AG10803 (cell line): ENCODE results near the gene P2RX7.
"Not testable (repeated sequence)": the region's sequence is repeated elsewhere in the genome, so short reads cannot be mapped to it uniquely, and the experiment has no call there.

Experiments
- DNase-seq: peaks from one replicate; pipeline ENCODE4 v3.0.0; 2010; ENCODE audit warnings: low read depth
- H3K4me3 ChIP-seq: 2 replicates; pipeline ENCODE4 v1.5.1; 2011; ENCODE audit warnings: mild to moderate bottlenecking, low read length, control low read depth
- TF ChIP-seq, protein P1 (sequence below): conservative IDR thresholded peaks from 2 replicates; pipeline ENCODE4 v1.5.1; 2011; ENCODE audit warnings: mild to moderate bottlenecking, low read length, control low read depth, inconsistent platforms

The P2RX7 gene

DNA sequence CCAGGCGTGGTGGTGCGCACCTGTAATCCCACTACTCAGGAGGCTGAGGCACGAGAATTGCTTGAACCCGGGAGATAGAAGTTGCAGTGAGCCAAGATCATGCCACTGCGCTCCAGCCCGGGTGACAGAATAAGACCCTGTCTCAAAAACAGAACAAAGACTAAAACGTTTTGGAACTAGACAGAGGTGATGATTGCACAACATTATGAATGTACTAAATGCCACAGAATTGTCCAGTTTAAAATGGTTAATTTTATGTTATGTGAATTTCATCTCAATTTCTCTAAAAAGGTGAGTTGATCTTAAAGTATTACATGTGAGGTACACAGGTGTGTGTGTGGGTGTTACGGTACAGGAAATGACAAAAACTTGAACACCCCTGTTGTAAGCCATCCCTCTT is 93.7 kb downstream of the P2RX7 start:
- TF ChIP-seq, protein P1, sequence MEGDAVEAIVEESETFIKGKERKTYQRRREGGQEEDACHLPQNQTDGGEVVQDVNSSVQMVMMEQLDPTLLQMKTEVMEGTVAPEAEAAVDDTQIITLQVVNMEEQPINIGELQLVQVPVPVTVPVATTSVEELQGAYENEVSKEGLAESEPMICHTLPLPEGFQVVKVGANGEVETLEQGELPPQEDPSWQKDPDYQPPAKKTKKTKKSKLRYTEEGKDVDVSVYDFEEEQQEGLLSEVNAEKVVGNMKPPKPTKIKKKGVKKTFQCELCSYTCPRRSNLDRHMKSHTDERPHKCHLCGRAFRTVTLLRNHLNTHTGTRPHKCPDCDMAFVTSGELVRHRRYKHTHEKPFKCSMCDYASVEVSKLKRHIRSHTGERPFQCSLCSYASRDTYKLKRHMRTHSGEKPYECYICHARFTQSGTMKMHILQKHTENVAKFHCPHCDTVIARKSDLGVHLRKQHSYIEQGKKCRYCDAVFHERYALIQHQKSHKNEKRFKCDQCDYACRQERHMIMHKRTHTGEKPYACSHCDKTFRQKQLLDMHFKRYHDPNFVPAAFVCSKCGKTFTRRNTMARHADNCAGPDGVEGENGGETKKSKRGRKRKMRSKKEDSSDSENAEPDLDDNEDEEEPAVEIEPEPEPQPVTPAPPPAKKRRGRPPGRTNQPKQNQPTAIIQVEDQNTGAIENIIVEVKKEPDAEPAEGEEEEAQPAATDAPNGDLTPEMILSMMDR: no peak
- H3K4me3 ChIP-seq: no peak overlapping the region
- DNase-seq: no peak

DNA sequence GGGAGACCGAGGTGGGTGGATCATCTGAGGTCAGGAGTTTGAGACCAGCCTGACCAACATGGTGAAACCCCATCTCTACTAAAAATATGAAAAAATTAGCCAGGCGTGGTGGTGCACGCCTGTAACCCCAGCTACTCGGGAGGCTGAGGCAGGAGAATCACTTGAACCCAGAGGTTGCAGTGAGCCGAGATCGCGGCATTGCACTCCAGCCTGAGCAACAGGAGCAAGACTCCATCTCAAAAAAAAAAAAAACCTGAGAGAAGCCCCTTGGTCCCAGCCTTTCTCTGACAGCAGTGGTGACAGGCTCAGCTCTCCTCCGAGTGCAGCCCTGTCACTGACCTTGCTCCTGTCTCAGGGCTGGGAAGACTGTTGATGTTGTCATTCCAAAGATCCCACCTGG is 94.2 kb downstream of the P2RX7 start:
- not testable (repeated sequence) for DNase-seq, H3K4me3 ChIP-seq

DNA sequence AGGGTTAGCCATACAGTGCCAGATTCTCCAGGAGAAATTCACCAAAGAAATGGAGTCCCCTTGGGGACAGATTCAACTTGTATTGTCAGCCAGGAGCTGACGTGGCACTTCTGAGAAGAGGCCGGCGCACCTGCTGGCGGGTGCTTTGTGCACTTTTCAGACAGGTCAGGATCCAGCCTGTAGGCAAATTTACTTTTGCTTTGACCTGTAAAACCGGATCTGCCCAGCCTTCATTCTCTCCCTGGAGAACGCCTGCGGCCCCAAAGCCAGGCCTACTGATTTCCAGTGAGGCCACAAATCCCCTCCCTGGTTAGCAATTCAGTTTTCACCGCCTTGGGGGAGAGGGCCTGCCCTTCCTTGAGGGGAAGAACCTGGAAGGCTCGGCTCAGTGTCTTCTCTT is 94.6 kb downstream of the P2RX7 start:
- H3K4me3 ChIP-seq: no peak overlapping the region
- no peak for DNase-seq
- TF ChIP-seq, protein P1: no peak

DNA sequence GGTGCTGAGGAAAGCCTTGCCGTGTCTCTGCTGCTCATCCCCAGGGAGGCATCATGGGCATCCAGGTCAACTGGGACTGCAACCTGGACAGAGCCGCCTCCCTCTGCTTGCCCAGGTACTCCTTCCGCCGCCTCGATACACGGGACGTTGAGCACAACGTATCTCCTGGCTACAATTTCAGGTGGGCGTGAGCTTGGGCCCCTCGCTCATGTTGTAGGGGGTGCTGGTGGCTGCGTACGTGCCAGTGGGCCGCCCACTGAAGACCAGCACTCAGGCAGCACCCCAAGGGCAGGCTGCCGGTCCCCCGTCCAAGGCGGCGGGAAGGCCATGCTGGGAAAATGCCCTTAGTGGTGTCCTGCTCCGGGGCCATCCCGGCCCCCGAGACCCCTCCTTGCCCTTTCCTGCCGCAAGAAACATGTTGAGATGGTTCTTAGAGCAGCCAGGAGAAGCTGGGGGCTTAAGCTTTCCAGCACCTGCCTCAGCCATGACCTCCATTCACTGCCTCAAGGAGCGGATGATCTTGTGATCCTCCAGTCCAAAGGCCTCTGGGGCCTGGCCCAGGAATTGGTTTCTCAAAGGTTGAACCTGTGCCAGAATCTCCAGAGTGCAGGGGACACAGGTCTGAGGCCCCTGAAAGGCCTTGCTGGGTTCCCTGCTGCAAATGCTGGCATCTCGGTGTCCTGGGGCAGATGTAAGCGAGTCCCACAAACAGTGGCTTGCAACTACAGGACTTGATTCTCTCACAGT is 96.4 kb downstream of the P2RX7 start:
- DNase-seq: no peak
- TF ChIP-seq, protein P1: no peak
- no peak overlapping the region for H3K4me3 ChIP-seq

DNA sequence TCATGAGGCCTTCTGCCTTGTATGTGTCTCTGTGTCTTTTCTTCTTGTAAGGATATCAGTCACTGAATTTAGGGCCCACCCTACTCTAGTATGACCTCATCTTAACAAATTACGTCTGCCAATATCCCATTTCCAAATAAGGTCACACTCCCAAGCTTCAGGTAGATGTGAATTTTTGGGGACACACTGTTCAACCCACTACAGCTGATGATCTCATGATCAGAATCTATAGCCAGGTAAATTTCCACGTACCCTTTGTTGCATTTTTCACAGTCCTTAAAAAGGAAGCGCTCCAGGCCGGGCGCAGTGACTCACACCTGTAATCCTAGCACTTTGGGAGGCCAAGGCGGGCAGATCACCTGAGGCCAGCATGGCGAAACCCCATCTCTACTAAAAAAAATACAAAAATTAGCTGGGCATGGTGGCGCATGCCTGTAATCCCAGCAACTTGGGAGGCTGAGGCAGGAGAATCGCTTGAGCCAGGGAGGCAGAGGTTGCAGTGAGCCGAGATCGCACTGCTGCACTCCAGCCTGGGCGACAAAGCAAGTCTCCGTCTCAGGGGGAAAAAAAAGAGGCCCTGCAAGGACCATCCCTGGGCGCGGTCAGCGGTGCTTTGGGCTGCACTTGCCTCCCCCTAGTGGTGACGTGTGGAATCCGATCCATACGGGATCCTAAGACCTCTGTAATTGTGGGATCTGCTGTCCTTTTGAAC is 97.3 kb downstream of the P2RX7 start:
- TF ChIP-seq, protein P1: peak; percentile 86
- DNase-seq: peak; percentile 68
- not testable (repeated sequence) for H3K4me3 ChIP-seq

DNA sequence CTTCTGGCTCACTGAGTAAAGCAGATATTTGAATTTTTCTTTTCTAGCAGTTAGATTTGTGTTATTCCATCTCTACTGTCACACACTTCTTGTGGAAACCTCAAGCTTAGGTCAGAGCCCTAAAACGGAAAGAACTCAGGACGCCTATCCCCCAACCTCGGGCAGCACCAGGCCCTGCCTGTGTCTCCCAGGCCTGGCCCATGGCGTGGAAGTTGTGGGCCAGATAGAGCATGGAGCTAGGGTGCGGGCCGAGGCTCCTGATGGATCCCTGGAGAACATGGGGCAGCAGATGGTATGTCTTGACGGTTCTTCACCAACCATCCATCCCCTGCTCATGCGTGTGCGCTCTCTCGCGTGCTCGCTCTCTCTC is 97.8 kb downstream of the P2RX7 start:
- DNase-seq: no peak
- no peak overlapping the region for H3K4me3 ChIP-seq
- TF ChIP-seq, protein P1: no peak

DNA sequence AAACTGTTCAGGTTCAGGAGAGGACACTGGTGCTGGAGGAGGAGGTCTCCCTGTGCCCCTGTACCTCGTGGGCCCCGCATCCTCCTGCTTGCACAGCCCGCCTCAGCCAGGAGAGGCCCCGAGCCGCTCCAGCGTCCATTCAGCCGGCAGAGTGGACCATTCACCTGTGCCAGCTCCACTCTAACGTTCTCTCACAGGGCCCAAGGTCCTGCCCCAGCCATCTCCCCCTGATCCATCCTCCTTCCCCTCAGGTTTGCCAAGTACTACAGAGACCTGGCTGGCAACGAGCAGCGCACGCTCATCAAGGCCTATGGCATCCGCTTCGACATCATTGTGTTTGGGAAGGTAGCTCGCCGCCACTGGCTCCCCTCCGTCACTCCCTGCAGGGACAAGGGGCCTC is 99.5 kb downstream of the P2RX7 start:
- H3K4me3 ChIP-seq: no peak overlapping the region
- no peak for DNase-seq
- TF ChIP-seq, protein P1: no peak
